Ishikawa (cell line): Measurements from ENCODE around the gene GSTA3.

Experiments
- EGR1 ChIP-seq: IDR thresholded peaks from 2 replicates; pipeline ENCODE4 v1.6.1; 2012
- FOXM1 ChIP-seq: IDR thresholded peaks from 2 replicates; pipeline ENCODE4 v1.6.1; 2012; ENCODE audit warnings: low read depth, borderline replicate concordance
- MAX ChIP-seq: IDR thresholded peaks from 2 replicates; pipeline ENCODE4 v1.6.1; 2012
- NFIC ChIP-seq: IDR thresholded peaks from 2 replicates; pipeline ENCODE4 v1.6.1; 2012
- REST ChIP-seq: IDR thresholded peaks from 2 replicates; pipeline ENCODE4 v1.6.1; 2012; ENCODE audit warnings: low read depth, mild to moderate bottlenecking
- TAF1 ChIP-seq: IDR thresholded peaks from 2 replicates; pipeline ENCODE4 v1.6.1; 2012; ENCODE audit warnings: low read depth, mild to moderate bottlenecking
- TCF12 ChIP-seq: IDR thresholded peaks from 2 replicates; pipeline ENCODE4 v1.6.1; 2012; ENCODE audit warnings: low read depth
- TEAD4 ChIP-seq: IDR thresholded peaks from 2 replicates; pipeline ENCODE4 v1.6.1; 2012
- USF1 ChIP-seq: IDR thresholded peaks from 2 replicates; pipeline ENCODE4 v1.6.1; 2012

GRCh38 chr6:52858416-52858815 is 51.1 kb downstream of the GSTA3 start:
- TF ChIP-seq TAF1 (no peak), USF1 (no peak), NFIC (no peak), TCF12 (no peak), MAX (no peak), REST (no peak), TEAD4 (no peak), FOXM1 (no peak), EGR1 (no peak)
